GM12878 (cell line): ENCODE results near the gene KIAA0825.

Source experiments
- GABPA ChIP-seq: IDR thresholded peaks from 2 replicates; pipeline ENCODE4 v1.6.1; 2014; ENCODE audit warnings: antibody characterized with exemption, low read depth, mild to moderate bottlenecking, inconsistent platforms
- NFYA ChIP-seq: IDR thresholded peaks from 2 replicates; pipeline ENCODE4 v1.6.1; 2011; ENCODE audit warnings: low read depth, mild to moderate bottlenecking, low read length, improper control_type of control experiment, borderline replicate concordance
- NKRF ChIP-seq: fragments of 450-650 bp; conservative IDR thresholded peaks from 2 replicates; pipeline ENCODE4 v1.6.1; 2017; ENCODE audit warnings: mild to moderate bottlenecking, moderate library complexity
- RAD21 ChIP-seq: IDR thresholded peaks from 2 replicates; pipeline ENCODE4 v1.6.1; 2011; ENCODE audit warnings: mild to moderate bottlenecking, low read depth, low read length, moderate library complexity; ENCODE audit not compliant: insufficient read depth

GRCh38 chr5:94517490-94518488 lies 100.6 kb downstream of the KIAA0825 start:
- TF ChIP-seq GABPA, result no peak
- no peak for TF ChIP-seq NFYA
- TF ChIP-seq NKRF, result no peak
- no peak for TF ChIP-seq RAD21
